AG04449 (cell line): ENCODE data around the gene C1S.

ENCODE experiments used
- CTCF ChIA-PET: fragments of 350-600 bp; formaldehyde crosslinking; extraction: SDS; loops from one replicate; lab custom pipeline; 2021; ENCODE audit warnings: antibody characterized with exemption; lab: Yijun Ruan, JAX
- POLR2A ChIA-PET: fragments of 400-600, 350-600 bp; formaldehyde crosslinking; extraction: SDS; loops from one replicate; lab custom pipeline; 2020; ENCODE audit warnings: antibody characterized with exemption, inconsistent platforms; lab: Yijun Ruan, JAX
- DNase-seq: peaks from one replicate; pipeline ENCODE4 v3.0.0-alpha.2; 2010; ENCODE audit warnings: low read depth, low spot score
- H3K4me3 ChIP-seq: 2 replicates; pipeline ENCODE4 v1.5.1; 2011; ENCODE audit warnings: low read depth, mild to moderate bottlenecking, control low read depth, low read length
- TF ChIP-seq, protein P1 (sequence below): IDR thresholded peaks from one replicate; pipeline ENCODE4 v1.5.1; 2011; ENCODE audit warnings: mild to moderate bottlenecking, moderate library complexity, low read length, control low read depth, inconsistent platforms; ENCODE audit not compliant: insufficient read depth; ENCODE audit errors: missing control alignments

C1S gene

DNA sequence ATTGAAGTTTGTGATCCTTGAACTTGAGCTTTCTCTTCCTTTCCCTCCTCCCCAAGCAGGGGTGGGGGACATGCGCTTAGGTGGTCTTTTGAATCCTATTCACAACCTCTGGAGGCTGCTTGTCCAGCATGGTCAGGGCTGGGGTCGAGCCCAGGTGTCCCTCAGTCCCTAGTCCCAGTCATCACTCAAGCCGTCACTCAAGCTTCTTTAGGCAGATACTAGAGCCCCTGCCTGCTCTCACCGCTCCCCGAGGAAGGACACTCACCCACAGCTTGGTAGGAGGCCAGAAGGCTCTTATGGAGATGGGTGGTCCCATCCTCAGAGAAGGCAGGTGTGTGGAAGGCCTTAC, 49.0 kb downstream of the C1S start:
- TF ChIP-seq, protein P1, sequence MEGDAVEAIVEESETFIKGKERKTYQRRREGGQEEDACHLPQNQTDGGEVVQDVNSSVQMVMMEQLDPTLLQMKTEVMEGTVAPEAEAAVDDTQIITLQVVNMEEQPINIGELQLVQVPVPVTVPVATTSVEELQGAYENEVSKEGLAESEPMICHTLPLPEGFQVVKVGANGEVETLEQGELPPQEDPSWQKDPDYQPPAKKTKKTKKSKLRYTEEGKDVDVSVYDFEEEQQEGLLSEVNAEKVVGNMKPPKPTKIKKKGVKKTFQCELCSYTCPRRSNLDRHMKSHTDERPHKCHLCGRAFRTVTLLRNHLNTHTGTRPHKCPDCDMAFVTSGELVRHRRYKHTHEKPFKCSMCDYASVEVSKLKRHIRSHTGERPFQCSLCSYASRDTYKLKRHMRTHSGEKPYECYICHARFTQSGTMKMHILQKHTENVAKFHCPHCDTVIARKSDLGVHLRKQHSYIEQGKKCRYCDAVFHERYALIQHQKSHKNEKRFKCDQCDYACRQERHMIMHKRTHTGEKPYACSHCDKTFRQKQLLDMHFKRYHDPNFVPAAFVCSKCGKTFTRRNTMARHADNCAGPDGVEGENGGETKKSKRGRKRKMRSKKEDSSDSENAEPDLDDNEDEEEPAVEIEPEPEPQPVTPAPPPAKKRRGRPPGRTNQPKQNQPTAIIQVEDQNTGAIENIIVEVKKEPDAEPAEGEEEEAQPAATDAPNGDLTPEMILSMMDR = no peak
- ChIA-PET POLR2A (interaction anchor here (1.0 to 2.3 kb wide), 4 partner anchors 49 to 166 kb away, joined by 3 to 11 read pairs (median 4); partner anchors contain the start of genes C12orf57, C1S and RNU7-1), CTCF (interaction anchor here (0.7 to 8.4 kb wide), 34 partner anchors 10 to 241 kb away, joined by 3 to 217 read pairs (median 5); partner anchors contain the start of genes C12orf57, C1R, C1S and CLSTN3)
- H3K4me3 ChIP-seq = peak overlapping the region; percentile 81
- DNase-seq = no peak

DNA sequence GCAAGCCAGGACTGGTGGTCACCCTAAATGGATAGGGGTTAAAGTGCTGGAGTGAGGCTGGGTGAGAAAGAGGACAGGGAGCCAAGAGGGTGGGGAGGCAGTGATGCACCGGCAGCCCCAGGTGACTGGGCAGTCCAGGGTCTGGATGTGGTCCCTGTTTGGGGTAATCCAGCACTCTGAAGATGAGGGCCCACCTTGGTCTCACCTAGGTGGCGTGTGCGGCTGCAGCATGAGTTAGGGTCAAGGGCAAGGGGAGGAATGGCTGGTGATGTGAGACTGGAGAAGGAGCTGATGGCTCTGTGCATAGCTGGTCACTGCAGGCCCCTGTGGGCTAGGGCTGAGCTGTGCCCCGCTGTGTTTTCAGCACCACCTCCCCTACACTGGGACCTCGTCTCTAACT, 50.1 kb downstream of the C1S start:
- ChIA-PET POLR2A (no interaction called here), CTCF (interaction anchor here (0.7 to 8.4 kb wide), 20 partner anchors 9 to 185 kb away, joined by 3 to 217 read pairs (median 7); partner anchors contain the start of genes C12orf57, C1S, LPCAT3 and RBP5)
- no peak overlapping the region for H3K4me3 ChIP-seq
- no peak for DNase-seq
- TF ChIP-seq, protein P1 = no peak

DNA sequence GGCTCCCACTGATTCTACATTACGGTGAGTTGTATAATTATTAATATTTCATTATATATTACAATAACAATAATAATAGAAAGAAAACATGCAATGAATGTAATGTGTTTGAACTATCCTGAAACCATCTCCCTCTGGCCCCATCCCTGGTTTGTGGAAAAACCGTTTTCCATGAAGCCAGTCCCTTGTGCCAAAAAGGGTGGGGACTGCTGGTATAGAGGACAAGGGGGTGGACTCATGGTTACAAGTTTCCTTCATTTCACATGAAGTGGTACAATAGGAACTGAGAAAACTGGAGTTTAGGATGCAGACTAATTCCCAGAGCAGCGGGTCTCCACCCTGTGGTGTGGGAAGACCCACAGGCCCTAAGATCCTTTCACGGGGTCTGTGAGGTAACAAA, 51.5 kb downstream of the C1S start:
- no peak overlapping the region for H3K4me3 ChIP-seq
- DNase-seq = no peak
- ChIA-PET CTCF (interaction anchor here (0.8 to 8.4 kb wide), 31 partner anchors 10 to 243 kb away, joined by 3 to 217 read pairs (median 7); partner anchors contain the start of genes C12orf57, C1R, C1S and LPCAT3), POLR2A (no interaction called here)
- TF ChIP-seq, protein P1 = no peak

DNA sequence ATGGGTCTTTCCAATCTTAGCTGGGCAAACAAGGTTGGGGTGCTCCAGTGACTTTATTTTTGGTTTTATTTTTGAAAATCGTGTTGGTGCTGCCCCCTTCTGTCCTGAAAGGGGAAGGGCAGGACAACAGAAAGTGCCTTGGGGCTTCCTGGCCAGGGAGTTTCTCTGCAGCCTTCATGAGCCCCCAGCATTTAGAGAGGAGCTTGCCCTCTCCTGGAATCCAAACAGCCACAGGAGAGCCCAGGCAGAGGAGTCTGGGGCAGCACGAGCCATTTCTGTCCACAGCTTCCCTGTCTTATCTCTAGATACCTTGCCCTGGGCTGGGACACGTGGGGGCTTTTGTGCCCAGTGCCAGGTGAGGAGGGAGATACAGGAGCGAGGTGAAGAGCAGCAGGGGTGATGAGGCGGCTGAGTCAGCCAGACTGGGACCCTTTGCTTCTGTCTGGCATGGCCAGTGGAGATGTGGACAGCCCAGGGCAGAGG, 52.9 kb downstream of the C1S start:
- CTCF ChIA-PET = interaction anchor here (0.8 to 8.4 kb wide), 42 partner anchors 9 to 245 kb away, joined by 3 to 217 read pairs (median 6); partner anchors contain the start of genes C12orf57, C1R, C1S and CLSTN3
- DNase-seq = no peak

DNA sequence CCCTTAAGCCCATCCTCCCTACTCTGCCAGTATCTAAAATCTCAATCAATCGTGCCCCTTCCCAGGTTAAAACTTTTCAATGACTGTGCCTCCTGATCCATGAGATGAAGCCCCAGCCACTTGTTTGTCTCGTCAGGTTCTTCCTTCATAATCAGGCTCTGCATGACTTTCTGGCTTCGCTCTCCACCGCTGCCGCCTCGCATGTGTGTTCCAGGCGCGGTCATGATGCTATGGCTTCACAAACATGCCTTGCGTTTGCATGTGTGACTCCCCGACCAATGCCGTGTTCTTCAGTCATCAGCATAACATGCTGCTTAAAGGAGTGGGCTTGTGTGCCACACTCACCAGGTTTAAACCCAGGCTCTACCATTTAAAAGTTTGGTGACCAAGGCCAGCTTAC, 53.5 kb downstream of the C1S start:
- ChIA-PET CTCF (interaction anchor here (0.5 to 8.4 kb wide), 41 partner anchors 8 to 245 kb away, joined by 3 to 217 read pairs (median 7); partner anchors contain the start of genes C12orf57, C1R, C1S and CLSTN3), POLR2A (no interaction called here)
- TF ChIP-seq, protein P1 = no peak
- no peak overlapping the region for H3K4me3 ChIP-seq
- DNase-seq = no peak

More for the DNA sequence above, 52.9 kb downstream of the C1S start:
- H3K4me3 ChIP-seq = no peak overlapping the region
- TF ChIP-seq, protein P1 = peak; percentile 62
- POLR2A ChIA-PET = interaction anchor here (0.5 to 0.8 kb wide), 2 partner anchors 95 to 199 kb away, joined by 3 read pairs; partner anchors contain the start of genes ENO2 and LPCAT3

DNA sequence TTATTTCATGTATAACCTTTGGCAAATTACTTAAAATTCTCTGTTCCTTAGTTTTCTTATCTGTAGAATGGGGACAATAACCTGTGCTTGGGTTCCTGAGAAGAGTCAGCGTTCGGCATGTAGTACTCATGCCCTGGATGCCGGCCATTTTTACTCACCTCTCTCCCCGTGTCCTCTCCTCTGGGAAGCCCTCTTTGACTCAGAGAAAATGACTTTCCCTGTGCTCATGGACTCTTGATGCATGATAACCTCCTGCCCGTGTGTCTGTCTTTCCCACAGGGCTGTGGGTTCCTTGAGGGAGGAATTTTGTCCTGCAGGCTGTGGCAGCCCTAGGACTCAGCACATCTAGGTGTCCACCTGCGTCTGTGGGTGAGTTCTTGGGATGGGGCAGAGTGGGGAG, 54.3 kb downstream of the C1S start:
- ChIA-PET CTCF (interaction anchor here (0.5 to 8.4 kb wide), 5 partner anchors 8 to 97 kb away, joined by 3 to 217 read pairs (median 63); partner anchors contain the start of genes C1S, LPCAT3 and RBP5), POLR2A (no interaction called here)
- DNase-seq = no peak
- no peak overlapping the region for H3K4me3 ChIP-seq
- TF ChIP-seq, protein P1 = no peak
